ENCODE measurements around the gene SLC5A6. TPM values are rescaled to one million over a fixed set of nuclear protein-coding genes. Genes with fewer than 3 reads are reported as not detected.
A peak's percentile ranks its signal among the peaks of the same experiment; 100 is the strongest.

The SLC5A6 gene
- total RNA-seq, 2 experiments from 2014 or later: 55.5 to 60.1 TPM

GRCh38 chr2:27170581-27171337 lies 41.3 kb downstream of the SLC5A6 start:
- H3K4me1 ChIP-seq (ENCODE audit: insufficient read depth, low read length, poor library complexity, severe bottlenecking): peaks cover 77% of the 10 kb centered on the region
- H3K9me2 ChIP-seq (ENCODE audit: insufficient read depth, low read length): no peaks in the 10 kb centered on the region
- H3K9me3 ChIP-seq (ENCODE audit: low read length): peaks cover 5% of the 10 kb centered on the region; the same call in 1 of the 2 replicates
- POLR2A ChIA-PET: interaction anchor here (0.6 to 1.2 kb wide), 5 partner anchors 16 to 91 kb away, joined by 3 to 6 read pairs (median 4); partner anchors contain the start of gene PREB
- peak; percentile 23 for DNase-seq (ENCODE audit: low spot score)
- no peaks in the 10 kb centered on the region for H3K79me2 ChIP-seq (ENCODE audit: insufficient read depth, low read depth, low read length)
- no TSS peak for BruUV-seq (replicated peaks)
- peak overlapping the region; percentile 94 for H2AFZ ChIP-seq (ENCODE audit: low read length)
- peak overlapping the region; percentile 63 for H3K27ac ChIP-seq (ENCODE audit: low read depth, low read length, poor library complexity, severe bottlenecking)
- CTCF ChIA-PET (ENCODE audit: unreplicated experiment): interaction anchor here (0.7 to 1.2 kb wide), 3 partner anchors 21 to 68 kb away, joined by 3 to 5 read pairs (median 3); no protein-coding TSS in a partner anchor
- H4K20me1 ChIP-seq (ENCODE audit: insufficient read depth, low read length): no peaks in the 10 kb centered on the region
- H3K36me3 ChIP-seq (ENCODE audit: insufficient read depth, low read length): peaks cover 4% of the 10 kb centered on the region; the same call in 1 of the 2 replicates
- TF ChIP-seq CTCF (conservative IDR thresholded peaks at IDR 0.05; ENCODE audit: low read length): no peak
- no peak for TF ChIP-seq EZH2phosphoT487 (IDR thresholded peaks at IDR 0.05; ENCODE audit: borderline replicate concordance, low read depth, low read length)
- H3K4me2 ChIP-seq (ENCODE audit: low read length): peak overlapping the region; percentile 80
- H3K4me3 ChIP-seq (ENCODE audit: low read depth, low read length, poor library complexity, severe bottlenecking): peak overlapping the region; percentile 62
- intact Hi-C loops (cut with micrococcal nuclease; ENCODE audit: unreplicated experiment): loop anchor here (1.0 to 5.0 kb wide), 2 partner anchors 21 to 122 kb away; no protein-coding TSS in a partner anchor

- Histone ChIP-seq H3K4me2 (ENCODE audit: low read length) (peak overlapping the region; percentile 59), H3K27ac (ENCODE audit: low read depth, low read length, poor library complexity, severe bottlenecking) (peak overlapping the region; percentile 86), H2AFZ (ENCODE audit: low read length) (peak overlapping the region; percentile 87), H3K79me2 (ENCODE audit: insufficient read depth, low read depth, low read length) (no peaks in the 10 kb centered on the region), H4K20me1 (ENCODE audit: insufficient read depth, low read length) (no peaks in the 10 kb centered on the region), H3K36me3 (ENCODE audit: insufficient read depth, low read length) (peaks cover 9% of the 10 kb centered on the region; the same call in 1 of the 2 replicates), H3K4me1 (ENCODE audit: insufficient read depth, low read length, poor library complexity, severe bottlenecking) (peaks cover 71% of the 10 kb centered on the region), H3K9me2 (ENCODE audit: insufficient read depth, low read length) (no peaks in the 10 kb centered on the region), H3K9me3 (ENCODE audit: low read length) (peaks cover 22% of the 10 kb centered on the region; the same call in 1 of the 2 replicates), H3K4me3 (ENCODE audit: low read depth, low read length, poor library complexity, severe bottlenecking) (peak overlapping the region; percentile 32)
- intact Hi-C loops (cut with micrococcal nuclease; ENCODE audit: unreplicated experiment): loop anchor here (2.0 kb wide), 1 partner anchor 30 kb away; the partner anchor contains the start of gene PREB
- ChIA-PET CTCF (ENCODE audit: unreplicated experiment) (interaction anchor here (1.1 kb wide), 1 partner anchor 12 kb away, joined by 3 read pairs; no protein-coding TSS in a partner anchor), POLR2A (interaction anchor here (0.6 to 1.4 kb wide), 7 partner anchors 12 to 1752 kb away, joined by 3 to 15 read pairs (median 3); no protein-coding TSS in a partner anchor)
- peak; percentile 64 for DNase-seq (ENCODE audit: low spot score)
- TF ChIP-seq CTCF (conservative IDR thresholded peaks at IDR 0.05; ENCODE audit: low read length): no peak
- no peak for TF ChIP-seq EZH2phosphoT487 (IDR thresholded peaks at IDR 0.05; ENCODE audit: borderline replicate concordance, low read depth, low read length)
- BruUV-seq (replicated peaks): no TSS peak
These were observed 46.9 kb downstream of the SLC5A6 start for GRCh38 chr2:27164960-27165763.
